SK-N-SH (cell line): ENCODE measurements around the gene TMEM63C.

Source experiments
- CTCF ChIP-seq: fragments of 200-600 bp; sonication (generic); IDR thresholded peaks from 2 replicates; pipeline ENCODE4 v1.6.1; 2017; ENCODE audit warnings: antibody characterized with exemption, mild to moderate bottlenecking, moderate library complexity
- EP300 ChIP-seq, 2 experiments: IDR thresholded peaks; 2 replicates each; pipeline versions ENCODE4 v1.4.0 to v1.6.1; 2012; ENCODE audit warnings: borderline replicate concordance in 1 of 2, low read depth in 1 of 2, low read length in 1 of 2
- RCOR1 ChIP-seq: fragments of 150-350 bp; IDR thresholded peaks from 2 replicates; pipeline ENCODE4 v1.6.1; 2017; ENCODE audit warnings: antibody characterized with exemption, low read length
- USF2 ChIP-seq: fragments of 150-350 bp; IDR thresholded peaks from 2 replicates; pipeline ENCODE4 v1.6.1; 2017; ENCODE audit warnings: antibody characterized with exemption, low read length, low read depth, borderline replicate concordance

- TF ChIP-seq EP300 (IDR thresholded peaks at IDR 0.05; ENCODE audit: borderline replicate concordance in 1 of 2, low read depth in 1 of 2, low read length in 1 of 2) (no peak), RCOR1 (no peak), CTCF (no peak), USF2 (no peak)
Observed at GRCh38 chr14:77131871-77132486, 49.6 kb upstream of the TMEM63C start.
